Stimulated activated CD4-positive, alpha-beta T cell treated with anti-CD3 and anti-CD28 coated beads, TNF-alpha, amount 100 ng/mL, for 48 hours (primary cell): Measurements from ENCODE around the gene CIP2A.

Experiments used
- DNase-seq, 3 donors: peaks; one replicate each; pipeline ENCODE4 v3.0.0-alpha.2; 2020; ENCODE audit warnings: low read depth in 3 of 3

The CIP2A gene

DNA sequence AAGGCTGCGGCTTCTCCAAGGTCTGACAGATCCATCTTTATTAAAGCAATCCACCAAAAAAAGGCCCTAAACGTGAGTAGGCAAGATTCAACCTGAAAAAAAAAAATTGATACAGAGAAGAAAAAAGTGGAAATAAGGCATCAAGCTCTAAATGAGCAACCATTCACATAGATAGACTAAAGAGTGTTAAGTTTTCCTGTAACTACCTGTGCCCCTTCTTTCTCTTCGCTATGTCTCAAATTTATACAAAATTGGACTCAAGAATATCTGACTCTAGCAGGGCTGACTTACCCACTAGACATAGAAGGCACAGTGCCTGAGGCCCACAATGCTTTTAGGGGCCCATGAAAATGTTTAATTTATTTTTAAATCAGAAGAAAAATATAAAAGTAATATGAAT, 78.7 kb downstream of the CIP2A start, which contains the start of gene MYH15:
MYH15 (minus strand) TSS at position 101 of the 400 bp plus-strand sequence; CDS start at position 35, 66 bp downstream.
- DNase-seq = no peak

DNA sequence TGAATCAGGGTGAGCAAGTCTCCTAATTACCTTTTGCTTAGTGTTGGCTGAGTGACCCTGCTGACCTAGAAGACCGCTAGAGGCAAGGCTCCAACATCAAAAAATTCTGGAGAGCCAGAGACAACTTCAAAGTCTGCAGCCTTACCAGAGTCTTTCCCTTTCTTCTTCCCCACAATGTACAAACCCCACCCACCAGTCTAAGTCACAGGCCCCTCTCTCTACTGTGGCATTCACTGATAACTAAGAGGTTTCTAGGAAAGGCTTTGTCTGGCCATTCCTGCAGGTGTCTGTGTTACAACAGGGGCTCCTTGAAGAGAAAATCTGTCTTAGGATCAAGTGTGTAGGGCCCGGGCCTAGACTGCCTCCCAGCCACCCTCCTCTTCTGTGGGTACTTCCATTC, 79.4 kb downstream of the CIP2A start:
- DNase-seq = no peak

DNA sequence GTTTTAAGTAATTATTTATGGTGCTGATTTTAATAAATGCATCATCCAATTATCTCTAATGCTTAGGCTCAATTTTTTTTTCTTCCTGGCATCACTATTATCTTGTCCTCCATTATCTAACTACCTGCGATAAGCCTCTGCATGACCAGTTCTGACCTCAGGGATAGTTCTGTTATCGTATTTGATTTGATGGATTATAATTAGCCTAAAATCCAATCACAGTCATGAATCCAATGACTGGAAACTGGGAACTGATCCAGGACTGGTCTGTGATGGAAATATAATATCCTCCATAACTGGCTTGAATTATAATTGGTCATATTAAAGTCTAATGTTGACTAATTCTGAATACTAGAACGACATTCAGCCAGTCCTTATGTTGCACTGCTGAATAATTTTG, 80.0 kb downstream of the CIP2A start:
- DNase-seq = no peak

DNA sequence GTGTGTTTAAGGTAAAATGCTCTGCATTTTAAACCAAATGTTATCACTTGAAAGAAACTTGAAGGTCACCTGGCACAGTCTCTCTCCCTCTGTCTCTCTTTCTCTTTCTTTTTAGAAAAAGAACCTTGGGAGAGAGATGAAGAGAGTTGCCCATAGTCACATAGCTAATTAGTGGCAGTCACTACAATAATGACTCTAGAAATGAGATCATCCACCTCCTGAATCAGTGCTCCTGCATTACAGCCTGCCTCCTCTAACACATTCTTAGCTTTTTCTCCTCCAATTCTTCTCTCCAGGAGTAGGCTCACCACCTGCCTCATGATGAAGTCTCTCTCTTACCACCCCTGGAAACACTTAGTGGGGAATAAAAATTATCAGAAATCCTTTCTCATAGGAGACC, 81.3 kb downstream of the CIP2A start:
- DNase-seq = no peak

DNA sequence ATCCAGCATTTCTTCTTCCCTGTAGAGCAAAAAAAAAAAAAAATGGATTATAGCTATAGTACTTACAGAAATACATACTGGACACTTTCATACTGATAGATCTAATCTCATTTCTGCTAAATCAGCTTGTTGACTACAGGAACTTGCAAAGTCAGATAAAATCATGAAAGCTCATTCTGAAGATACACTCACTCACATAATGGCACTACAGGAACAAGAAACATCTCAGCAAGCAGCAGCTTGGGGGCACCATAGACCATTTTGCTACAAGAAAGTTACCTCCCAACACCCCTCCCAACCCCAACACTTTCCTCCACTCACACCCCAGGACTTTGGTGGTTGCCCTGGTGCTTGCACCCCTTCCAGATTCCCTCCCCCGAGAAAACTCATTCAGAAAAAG, 83.4 kb downstream of the CIP2A start:
- no peak for DNase-seq

DNA sequence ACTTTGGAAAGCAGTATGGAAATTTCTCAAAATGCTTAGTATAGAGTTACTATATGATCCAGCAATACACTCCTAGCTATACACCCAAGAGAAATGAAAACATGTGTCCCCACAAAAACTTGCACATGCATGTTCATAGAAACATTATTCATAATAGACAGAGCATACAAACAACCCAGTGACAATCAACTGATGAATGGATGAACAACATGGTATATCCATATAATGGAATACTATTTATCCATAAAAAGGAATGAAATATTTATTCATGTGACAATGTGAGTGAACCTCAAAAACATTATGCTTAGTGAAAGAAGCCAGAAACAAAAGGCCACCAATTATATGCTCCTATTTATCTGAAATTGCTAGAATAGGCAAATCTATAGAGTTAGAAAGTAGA, 85.5 kb downstream of the CIP2A start:
- DNase-seq = no peak

DNA sequence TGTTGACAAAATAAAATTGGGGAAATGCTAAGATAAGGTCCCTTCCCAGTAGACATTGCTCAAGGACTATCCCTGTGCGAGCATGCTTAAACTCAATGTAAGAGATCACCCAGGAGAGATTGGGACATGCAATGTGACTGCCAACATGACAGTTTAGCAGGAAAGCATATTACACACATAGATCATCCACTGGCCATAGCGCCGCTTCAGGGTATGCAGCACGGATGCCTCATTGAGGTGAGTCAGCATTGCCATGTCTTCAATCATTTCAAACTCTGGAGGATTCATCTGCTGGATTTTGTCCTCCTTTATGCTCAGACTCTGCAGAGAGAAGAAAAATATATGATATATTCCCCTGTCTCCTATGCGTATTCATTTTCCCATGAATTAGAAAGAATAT, 87.7 kb downstream of the CIP2A start:
- DNase-seq = no peak

DNA sequence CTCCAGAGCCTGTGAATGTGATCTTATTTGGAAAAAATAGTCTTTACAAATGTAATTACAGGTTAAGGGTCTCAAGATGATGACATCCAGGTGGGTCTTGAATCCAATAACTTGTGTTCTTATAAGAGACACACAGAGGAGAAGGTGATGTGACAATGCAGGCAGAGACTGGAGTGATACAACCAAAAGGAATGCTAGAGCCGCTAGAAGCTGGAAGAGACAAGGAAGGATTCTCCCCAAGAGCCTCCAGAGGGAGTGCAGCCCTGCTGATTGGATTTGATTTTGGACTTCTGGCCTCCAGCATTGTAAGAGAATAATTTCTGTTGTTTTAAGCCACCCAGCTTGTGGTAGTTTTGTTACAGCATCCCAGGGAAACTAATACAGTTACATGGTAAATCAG, 88.5 kb downstream of the CIP2A start:
- DNase-seq = no peak
